Osteoblast (primary cell): Measurements from ENCODE around the gene CARD11. TPM values are rescaled to one million over a fixed set of nuclear protein-coding genes. Genes with fewer than 3 reads are reported as not detected.
"Not testable (repeated sequence)": the region's sequence is repeated elsewhere in the genome, so short reads cannot be mapped to it uniquely, and the experiment has no call there.

Source experiments
- DNase-seq: peaks from one replicate; pipeline ENCODE4 v3.0.0; 2011; ENCODE audit warnings: low spot score, mixed read lengths; ENCODE audit not compliant: insufficient read length; ENCODE audit errors: missing footprints
- H2AFZ ChIP-seq: 2 replicates; pipeline ENCODE4 v1.6.0; 2011; ENCODE audit warnings: mild to moderate bottlenecking, low read length
- H3K27ac ChIP-seq: 2 replicates; pipeline ENCODE4 v1.5.1; 2011; ENCODE audit warnings: mild to moderate bottlenecking, low read depth, low read length, moderate library complexity
- H3K27me3 ChIP-seq: 2 replicates; pipeline ENCODE4 v1.6.0; 2012; ENCODE audit warnings: mild to moderate bottlenecking, control low read depth, inconsistent platforms, low read length, moderate library complexity; ENCODE audit not compliant: insufficient read depth
- H3K36me3 ChIP-seq: 2 replicates; pipeline ENCODE4 v1.5.1; 2011; ENCODE audit warnings: mild to moderate bottlenecking, low read length, control low read depth, moderate library complexity; ENCODE audit not compliant: insufficient read depth
- H3K4me1 ChIP-seq: 2 replicates; pipeline ENCODE4 v1.5.1; 2011; ENCODE audit warnings: mild to moderate bottlenecking, low read length, control low read depth, moderate library complexity; ENCODE audit not compliant: insufficient read depth
- H3K4me2 ChIP-seq: 2 replicates; pipeline ENCODE4 v1.6.0; 2011; ENCODE audit warnings: mild to moderate bottlenecking, low read length; ENCODE audit not compliant: insufficient read depth
- H3K4me3 ChIP-seq: fragments of 200-600 bp; sonication (generic); 3 replicates; pipeline ENCODE4 v1.5.1; 2012; ENCODE audit warnings: mild to moderate bottlenecking, low read length, inconsistent platforms; ENCODE audit not compliant: insufficient read depth
- H3K79me2 ChIP-seq: 2 replicates; pipeline ENCODE4 v1.6.0; 2012; ENCODE audit warnings: mild to moderate bottlenecking, low read length, control low read depth, inconsistent platforms; ENCODE audit not compliant: insufficient read depth
- H3K9me3 ChIP-seq: 2 replicates; pipeline ENCODE4 v1.5.1; 2011; ENCODE audit warnings: low read depth, low read length, control low read depth
- H4K20me1 ChIP-seq: 2 replicates; pipeline ENCODE4 v1.6.0; 2012; ENCODE audit warnings: mild to moderate bottlenecking, low read length, control low read depth; ENCODE audit not compliant: insufficient read depth
- total RNA-seq: library from RNA; depleted of rRNA; stranded (reverse); fragments of >200 nt; gene quantifications from 2 replicates; pipeline ENCODE4 v1.2.3, GENCODE V29; 2012
- TF ChIP-seq, protein P1 (sequence below): IDR thresholded peaks from 2 replicates; pipeline ENCODE4 v1.5.1; 2011; ENCODE audit warnings: mild to moderate bottlenecking, low read depth, low read length, moderate library complexity; ENCODE audit errors: extremely low read depth

CARD11 gene
- total RNA-seq, 1 donor: not detected

DNA sequence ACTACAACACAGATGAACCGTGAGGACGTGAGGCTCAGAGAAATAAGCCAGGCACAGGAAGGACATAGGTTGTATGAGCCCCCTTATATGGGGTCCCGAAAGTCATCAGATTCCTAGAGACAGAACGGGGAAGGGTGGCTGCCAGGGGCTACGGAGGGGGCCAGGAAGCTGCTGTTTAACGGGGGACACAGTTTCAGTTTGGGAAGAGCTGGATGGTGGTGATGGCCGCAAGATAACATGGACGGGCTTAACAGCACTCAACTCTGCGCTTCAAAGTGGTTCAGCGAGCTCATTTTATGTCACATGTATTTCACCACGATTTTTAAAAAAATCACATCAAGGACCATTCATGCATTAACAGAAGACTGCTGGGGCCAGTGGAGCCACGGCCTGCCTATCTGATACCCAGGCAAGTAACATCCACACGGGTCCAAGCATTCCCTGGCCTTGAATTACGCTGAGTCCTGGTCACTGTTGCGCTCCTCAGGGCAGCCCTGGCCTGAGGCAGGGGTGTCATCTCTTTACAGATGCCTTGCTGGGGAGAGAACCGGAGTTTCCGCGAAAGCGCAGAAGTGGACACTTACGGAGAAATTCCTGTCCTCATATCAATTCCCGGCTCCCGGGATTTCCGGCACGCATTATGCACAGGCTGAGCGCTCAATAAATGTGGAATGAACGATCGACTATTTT is 1.5 kb downstream of the CARD11 start:
- H3K79me2 ChIP-seq: no peaks in the 10 kb centered on the region
- no peak overlapping the region for H3K4me3 ChIP-seq
- H3K36me3 ChIP-seq: no peaks in the 10 kb centered on the region
- no peaks in the 10 kb centered on the region for H3K27me3 ChIP-seq
- H2AFZ ChIP-seq: no peak overlapping the region
- TF ChIP-seq, protein P1, sequence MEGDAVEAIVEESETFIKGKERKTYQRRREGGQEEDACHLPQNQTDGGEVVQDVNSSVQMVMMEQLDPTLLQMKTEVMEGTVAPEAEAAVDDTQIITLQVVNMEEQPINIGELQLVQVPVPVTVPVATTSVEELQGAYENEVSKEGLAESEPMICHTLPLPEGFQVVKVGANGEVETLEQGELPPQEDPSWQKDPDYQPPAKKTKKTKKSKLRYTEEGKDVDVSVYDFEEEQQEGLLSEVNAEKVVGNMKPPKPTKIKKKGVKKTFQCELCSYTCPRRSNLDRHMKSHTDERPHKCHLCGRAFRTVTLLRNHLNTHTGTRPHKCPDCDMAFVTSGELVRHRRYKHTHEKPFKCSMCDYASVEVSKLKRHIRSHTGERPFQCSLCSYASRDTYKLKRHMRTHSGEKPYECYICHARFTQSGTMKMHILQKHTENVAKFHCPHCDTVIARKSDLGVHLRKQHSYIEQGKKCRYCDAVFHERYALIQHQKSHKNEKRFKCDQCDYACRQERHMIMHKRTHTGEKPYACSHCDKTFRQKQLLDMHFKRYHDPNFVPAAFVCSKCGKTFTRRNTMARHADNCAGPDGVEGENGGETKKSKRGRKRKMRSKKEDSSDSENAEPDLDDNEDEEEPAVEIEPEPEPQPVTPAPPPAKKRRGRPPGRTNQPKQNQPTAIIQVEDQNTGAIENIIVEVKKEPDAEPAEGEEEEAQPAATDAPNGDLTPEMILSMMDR: no peak
- H4K20me1 ChIP-seq: no peaks in the 10 kb centered on the region
- no peaks in the 10 kb centered on the region for H3K9me3 ChIP-seq
- H3K4me2 ChIP-seq: no peak overlapping the region
- DNase-seq: no peak
- H3K27ac ChIP-seq: no peak overlapping the region
- no peaks in the 10 kb centered on the region for H3K4me1 ChIP-seq

- DNase-seq: no peak
- Histone ChIP-seq H3K9me3 (no peaks in the 10 kb centered on the region), H3K4me2 (no peak overlapping the region), H2AFZ (no peak overlapping the region), H4K20me1 (no peaks in the 10 kb centered on the region), H3K27me3 (no peaks in the 10 kb centered on the region), H3K36me3 (no peaks in the 10 kb centered on the region), H3K79me2 (no peaks in the 10 kb centered on the region), H3K27ac (no peak overlapping the region), H3K4me1 (no peaks in the 10 kb centered on the region), H3K4me3 (no peak overlapping the region)
- TF ChIP-seq, protein P1: no peak
Observed at GRCh38 chr7:3039787-3040186, 3.9 kb downstream of the CARD11 start.

- H3K4me1 ChIP-seq, H4K20me1 ChIP-seq, H3K79me2 ChIP-seq, H3K9me3 ChIP-seq, H3K27ac ChIP-seq, H3K36me3 ChIP-seq, H3K27me3 ChIP-seq, H3K4me3 ChIP-seq, DNase-seq, H2AFZ ChIP-seq, H3K4me2 ChIP-seq: not testable (repeated sequence)
Observed at GRCh38 chr7:3038011-3038410, 5.7 kb downstream of the CARD11 start.

DNA sequence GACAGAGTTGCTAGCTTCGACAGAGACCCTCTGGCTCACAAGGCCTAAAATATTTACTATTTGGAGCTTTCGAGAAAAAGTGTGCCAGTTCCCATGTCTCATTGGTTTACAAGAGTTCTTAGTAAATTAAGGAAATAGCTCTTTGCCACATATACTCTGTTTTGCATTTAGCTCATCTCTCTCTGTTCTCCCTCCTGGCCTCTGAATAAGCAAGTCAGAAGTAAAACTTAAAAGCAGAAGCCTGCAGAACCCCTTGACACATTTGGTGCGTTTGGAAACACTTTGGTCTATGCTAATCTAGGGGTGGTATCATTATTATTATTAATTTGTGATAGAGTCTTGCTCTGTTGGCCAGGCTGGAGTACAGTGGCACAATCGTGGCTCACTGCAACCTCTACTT is 6.4 kb downstream of the CARD11 start:
- no peak overlapping the region for H2AFZ ChIP-seq
- H3K79me2 ChIP-seq: no peaks in the 10 kb centered on the region
- H3K36me3 ChIP-seq: no peaks in the 10 kb centered on the region

More for the DNA sequence above, 6.4 kb downstream of the CARD11 start:
- no peaks in the 10 kb centered on the region for H4K20me1 ChIP-seq
- H3K27me3 ChIP-seq: no peaks in the 10 kb centered on the region
- no peaks in the 10 kb centered on the region for H3K9me3 ChIP-seq
- no peak overlapping the region for H3K27ac ChIP-seq
- no peak overlapping the region for H3K4me3 ChIP-seq
- H3K4me2 ChIP-seq: no peak overlapping the region
- H3K4me1 ChIP-seq: no peaks in the 10 kb centered on the region
- TF ChIP-seq, protein P1: no peak
- DNase-seq: no peak
